ENCODE data around the gene MYBBP1A. TPM values are rescaled to one million over a fixed set of nuclear protein-coding genes. Genes with fewer than 3 reads are reported as not detected.

Gene MYBBP1A
- total and polyA plus RNA-seq, 2 of the 13 experiments (the other 11 are each of a cell fraction or from before 2014, with no cell fraction given): 18.6 to 54.8 TPM

DNA sequence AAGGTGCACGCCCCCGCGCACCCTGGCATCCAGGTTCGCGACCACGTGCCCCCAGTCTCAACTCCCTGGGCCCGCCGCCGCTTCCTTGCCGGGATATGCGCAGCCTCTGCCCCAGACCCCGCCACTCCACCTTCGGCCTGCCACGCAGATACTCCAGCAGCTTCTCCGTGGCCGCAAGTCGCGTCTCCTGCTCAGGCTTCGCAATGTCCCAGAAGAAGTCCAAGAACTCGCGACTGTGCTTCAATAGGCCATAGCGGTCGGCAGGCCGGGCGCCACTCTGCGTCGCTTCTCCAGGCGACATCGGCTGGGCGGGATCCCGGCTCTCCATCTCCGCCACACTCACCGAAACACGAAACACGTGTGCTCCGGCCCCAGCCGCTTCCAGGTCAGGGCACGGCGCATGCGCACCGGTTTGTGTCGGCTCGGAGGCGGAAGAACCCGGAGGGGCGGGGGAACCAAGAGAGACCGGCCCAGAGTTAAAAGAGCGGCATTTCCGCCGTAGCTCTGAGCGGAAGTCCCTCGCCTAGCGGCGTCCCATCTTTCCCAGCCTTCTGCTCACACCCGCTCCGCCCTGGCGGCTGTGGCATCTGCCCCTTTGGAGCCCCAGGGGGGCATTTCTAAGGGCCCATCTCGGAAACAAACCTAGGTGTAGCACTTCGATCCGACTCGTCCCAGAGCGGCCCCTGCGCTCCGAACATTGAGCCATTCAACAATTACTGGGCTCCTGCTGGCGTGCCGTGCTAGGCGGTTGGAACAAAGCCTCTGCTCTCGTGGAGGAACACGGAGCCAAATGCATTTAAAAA is at the start of gene MYBBP1A (continued):
- TF ChIP-seq, protein P1, sequence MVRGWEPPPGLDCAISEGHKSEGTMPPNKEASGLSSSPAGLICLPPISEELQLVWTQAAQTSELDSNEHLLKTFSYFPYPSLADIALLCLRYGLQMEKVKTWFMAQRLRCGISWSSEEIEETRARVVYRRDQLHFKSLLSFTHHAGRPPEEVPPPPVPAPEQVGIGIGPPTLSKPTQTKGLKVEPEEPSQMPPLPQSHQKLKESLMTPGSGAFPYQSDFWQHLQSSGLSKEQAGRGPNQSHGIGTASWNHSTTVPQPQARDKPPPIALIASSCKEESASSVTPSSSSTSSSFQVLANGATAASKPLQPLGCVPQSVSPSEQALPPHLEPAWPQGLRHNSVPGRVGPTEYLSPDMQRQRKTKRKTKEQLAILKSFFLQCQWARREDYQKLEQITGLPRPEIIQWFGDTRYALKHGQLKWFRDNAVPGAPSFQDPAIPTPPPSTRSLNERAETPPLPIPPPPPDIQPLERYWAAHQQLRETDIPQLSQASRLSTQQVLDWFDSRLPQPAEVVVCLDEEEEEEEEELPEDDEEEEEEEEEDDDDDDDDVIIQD (CRISPR knock-in tag; IDR thresholded peaks at IDR 0.05; ENCODE audit: low read depth): peak; percentile 70; the same call in 1 of the 2 replicates
- TF ChIP-seq, protein P2, sequence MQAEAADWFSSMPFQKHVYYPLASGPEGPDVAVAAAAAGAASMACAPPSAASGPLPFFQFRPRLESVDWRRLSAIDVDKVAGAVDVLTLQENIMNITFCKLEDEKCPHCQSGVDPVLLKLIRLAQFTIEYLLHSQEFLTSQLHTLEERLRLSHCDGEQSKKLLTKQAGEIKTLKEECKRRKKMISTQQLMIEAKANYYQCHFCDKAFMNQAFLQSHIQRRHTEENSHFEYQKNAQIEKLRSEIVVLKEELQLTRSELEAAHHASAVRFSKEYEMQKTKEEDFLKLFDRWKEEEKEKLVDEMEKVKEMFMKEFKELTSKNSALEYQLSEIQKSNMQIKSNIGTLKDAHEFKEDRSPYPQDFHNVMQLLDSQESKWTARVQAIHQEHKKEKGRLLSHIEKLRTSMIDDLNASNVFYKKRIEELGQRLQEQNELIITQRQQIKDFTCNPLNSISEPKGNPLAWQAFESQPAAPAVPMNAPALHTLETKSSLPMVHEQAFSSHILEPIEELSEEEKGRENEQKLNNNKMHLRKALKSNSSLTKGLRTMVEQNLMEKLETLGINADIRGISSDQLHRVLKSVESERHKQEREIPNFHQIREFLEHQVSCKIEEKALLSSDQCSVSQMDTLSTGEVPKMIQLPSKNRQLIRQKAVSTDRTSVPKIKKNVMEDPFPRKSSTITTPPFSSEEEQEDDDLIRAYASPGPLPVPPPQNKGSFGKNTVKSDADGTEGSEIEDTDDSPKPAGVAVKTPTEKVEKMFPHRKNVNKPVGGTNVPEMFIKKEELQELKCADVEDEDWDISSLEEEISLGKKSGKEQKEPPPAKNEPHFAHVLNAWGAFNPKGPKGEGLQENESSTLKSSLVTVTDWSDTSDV (CRISPR knock-in tag; IDR thresholded peaks at IDR 0.05): no peak
- TF ChIP-seq BORCS8-MEF2B (CRISPR knock-in tag; IDR thresholded peaks at IDR 0.05) (peak; percentile 91), ZFP36 (IDR thresholded peaks at IDR 0.05; ENCODE audit: borderline replicate concordance, low read depth, low read length, partially characterized antibody) (no peak), BRD4 (CRISPR knock-in tag; IDR thresholded peaks at IDR 0.05) (0 out of 2 replicates have a peak, but pooled peaks have one; percentile 0), SRY (CRISPR knock-in tag; IDR thresholded peaks at IDR 0.05) (0 out of 2 replicates have a peak, but pooled peaks have one; percentile 33), PHF8 (CRISPR knock-in tag; IDR thresholded peaks at IDR 0.05) (peak; percentile 88)
- TF ChIP-seq, protein P3, sequence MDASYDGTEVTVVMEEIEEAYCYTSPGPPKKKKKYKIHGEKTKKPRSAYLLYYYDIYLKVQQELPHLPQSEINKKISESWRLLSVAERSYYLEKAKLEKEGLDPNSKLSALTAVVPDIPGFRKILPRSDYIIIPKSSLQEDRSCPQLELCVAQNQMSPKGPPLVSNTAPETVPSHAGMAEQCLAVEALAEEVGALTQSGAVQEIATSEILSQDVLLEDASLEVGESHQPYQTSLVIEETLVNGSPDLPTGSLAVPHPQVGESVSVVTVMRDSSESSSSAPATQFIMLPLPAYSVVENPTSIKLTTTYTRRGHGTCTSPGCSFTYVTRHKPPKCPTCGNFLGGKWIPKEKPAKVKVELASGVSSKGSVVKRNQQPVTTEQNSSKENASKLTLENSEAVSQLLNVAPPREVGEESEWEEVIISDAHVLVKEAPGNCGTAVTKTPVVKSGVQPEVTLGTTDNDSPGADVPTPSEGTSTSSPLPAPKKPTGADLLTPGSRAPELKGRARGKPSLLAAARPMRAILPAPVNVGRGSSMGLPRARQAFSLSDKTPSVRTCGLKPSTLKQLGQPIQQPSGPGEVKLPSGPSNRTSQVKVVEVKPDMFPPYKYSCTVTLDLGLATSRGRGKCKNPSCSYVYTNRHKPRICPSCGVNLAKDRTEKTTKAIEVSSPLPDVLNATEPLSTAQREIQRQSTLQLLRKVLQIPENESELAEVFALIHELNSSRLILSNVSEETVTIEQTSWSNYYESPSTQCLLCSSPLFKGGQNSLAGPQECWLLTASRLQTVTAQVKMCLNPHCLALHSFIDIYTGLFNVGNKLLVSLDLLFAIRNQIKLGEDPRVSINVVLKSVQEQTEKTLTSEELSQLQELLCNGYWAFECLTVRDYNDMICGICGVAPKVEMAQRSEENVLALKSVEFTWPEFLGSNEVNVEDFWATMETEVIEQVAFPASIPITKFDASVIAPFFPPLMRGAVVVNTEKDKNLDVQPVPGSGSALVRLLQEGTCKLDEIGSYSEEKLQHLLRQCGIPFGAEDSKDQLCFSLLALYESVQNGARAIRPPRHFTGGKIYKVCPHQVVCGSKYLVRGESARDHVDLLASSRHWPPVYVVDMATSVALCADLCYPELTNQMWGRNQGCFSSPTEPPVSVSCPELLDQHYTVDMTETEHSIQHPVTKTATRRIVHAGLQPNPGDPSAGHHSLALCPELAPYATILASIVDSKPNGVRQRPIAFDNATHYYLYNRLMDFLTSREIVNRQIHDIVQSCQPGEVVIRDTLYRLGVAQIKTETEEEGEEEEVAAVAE (CRISPR knock-in tag; IDR thresholded peaks at IDR 0.05; ENCODE audit: borderline replicate concordance): no peak
- TF ChIP-seq, protein P4, sequence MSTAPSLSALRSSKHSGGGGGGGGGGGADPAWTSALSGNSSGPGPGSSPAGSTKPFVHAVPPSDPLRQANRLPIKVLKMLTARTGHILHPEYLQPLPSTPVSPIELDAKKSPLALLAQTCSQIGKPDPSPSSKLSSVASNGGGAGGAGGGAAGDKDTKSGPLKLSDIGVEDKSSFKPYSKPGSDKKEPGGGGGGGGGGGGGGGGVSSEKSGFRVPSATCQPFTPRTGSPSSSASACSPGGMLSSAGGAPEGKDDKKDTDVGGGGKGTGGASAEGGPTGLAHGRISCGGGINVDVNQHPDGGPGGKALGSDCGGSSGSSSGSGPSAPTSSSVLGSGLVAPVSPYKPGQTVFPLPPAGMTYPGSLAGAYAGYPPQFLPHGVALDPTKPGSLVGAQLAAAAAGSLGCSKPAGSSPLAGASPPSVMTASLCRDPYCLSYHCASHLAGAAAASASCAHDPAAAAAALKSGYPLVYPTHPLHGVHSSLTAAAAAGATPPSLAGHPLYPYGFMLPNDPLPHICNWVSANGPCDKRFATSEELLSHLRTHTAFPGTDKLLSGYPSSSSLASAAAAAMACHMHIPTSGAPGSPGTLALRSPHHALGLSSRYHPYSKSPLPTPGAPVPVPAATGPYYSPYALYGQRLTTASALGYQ (CRISPR knock-in tag; IDR thresholded peaks at IDR 0.05): 0 out of 2 replicates have a peak, but pooled peaks have one; percentile 31
- TF ChIP-seq, protein P5, sequence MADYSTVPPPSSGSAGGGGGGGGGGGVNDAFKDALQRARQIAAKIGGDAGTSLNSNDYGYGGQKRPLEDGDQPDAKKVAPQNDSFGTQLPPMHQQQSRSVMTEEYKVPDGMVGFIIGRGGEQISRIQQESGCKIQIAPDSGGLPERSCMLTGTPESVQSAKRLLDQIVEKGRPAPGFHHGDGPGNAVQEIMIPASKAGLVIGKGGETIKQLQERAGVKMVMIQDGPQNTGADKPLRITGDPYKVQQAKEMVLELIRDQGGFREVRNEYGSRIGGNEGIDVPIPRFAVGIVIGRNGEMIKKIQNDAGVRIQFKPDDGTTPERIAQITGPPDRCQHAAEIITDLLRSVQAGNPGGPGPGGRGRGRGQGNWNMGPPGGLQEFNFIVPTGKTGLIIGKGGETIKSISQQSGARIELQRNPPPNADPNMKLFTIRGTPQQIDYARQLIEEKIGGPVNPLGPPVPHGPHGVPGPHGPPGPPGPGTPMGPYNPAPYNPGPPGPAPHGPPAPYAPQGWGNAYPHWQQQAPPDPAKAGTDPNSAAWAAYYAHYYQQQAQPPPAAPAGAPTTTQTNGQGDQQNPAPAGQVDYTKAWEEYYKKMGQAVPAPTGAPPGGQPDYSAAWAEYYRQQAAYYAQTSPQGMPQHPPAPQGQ (CRISPR knock-in tag; IDR thresholded peaks at IDR 0.05; ENCODE audit: borderline replicate concordance): no peak
- TF ChIP-seq, protein P6, sequence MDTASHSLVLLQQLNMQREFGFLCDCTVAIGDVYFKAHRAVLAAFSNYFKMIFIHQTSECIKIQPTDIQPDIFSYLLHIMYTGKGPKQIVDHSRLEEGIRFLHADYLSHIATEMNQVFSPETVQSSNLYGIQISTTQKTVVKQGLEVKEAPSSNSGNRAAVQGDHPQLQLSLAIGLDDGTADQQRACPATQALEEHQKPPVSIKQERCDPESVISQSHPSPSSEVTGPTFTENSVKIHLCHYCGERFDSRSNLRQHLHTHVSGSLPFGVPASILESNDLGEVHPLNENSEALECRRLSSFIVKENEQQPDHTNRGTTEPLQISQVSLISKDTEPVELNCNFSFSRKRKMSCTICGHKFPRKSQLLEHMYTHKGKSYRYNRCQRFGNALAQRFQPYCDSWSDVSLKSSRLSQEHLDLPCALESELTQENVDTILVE (CRISPR knock-in tag; IDR thresholded peaks at IDR 0.05): peak; percentile 46; the same call in 1 of the 2 replicates
